HEK293 (cell line): ENCODE measurements around the gene DTNA.
A peak's percentile ranks its signal among the peaks of the same experiment; 100 is the strongest.

Experiments used
- CTCF ChIA-PET: fragments of 350-600 bp; formaldehyde crosslinking; extraction: SDS; loops from one replicate; lab custom pipeline; 2021; ENCODE audit warnings: antibody characterized with exemption; lab: Yijun Ruan, JAX
- POLR2A ChIA-PET: fragments of 300-600 bp; formaldehyde crosslinking; extraction: SDS; loops from one replicate; lab custom pipeline; 2020; ENCODE audit warnings: antibody characterized with exemption, inconsistent platforms; lab: Yijun Ruan, JAX
- H3K27ac ChIP-seq: fragments of 200-500 bp; sonication (Bioruptor generic); 2 replicates; pipeline ENCODE4 v1.5.1; 2014; ENCODE audit warnings: low read depth, low read length, control low read depth, inconsistent platforms; ENCODE audit errors: extremely low read depth
- H3K36me3 ChIP-seq, 2 experiments: fragments of 200-500 bp in 1 of 2; sonication (Bioruptor generic) in 1 of 2; 1 replicate in 1 of 2; 2 replicates in 1 of 2; pipeline ENCODE4 v1.5.1; 2014 to 2017; ENCODE audit warnings: inconsistent platforms in 2 of 2, low read length in 2 of 2; ENCODE audit not compliant: control insufficient read depth in 2 of 2, insufficient read depth in 1 of 2
- H3K4me1 ChIP-seq: fragments of 200-500 bp; sonication (Bioruptor generic); 2 replicates; pipeline ENCODE4 v1.5.1; 2014; ENCODE audit warnings: mild to moderate bottlenecking, low read length, inconsistent platforms; ENCODE audit not compliant: control insufficient read depth, insufficient read depth
- H3K4me3 ChIP-seq: 2 replicates; pipeline ENCODE4 v1.5.1; 2011; ENCODE audit warnings: low read depth, mild to moderate bottlenecking, control low read depth, low read length, moderate library complexity
- H3K9me3 ChIP-seq: fragments of 200-500 bp; sonication (Bioruptor generic); 2 replicates; pipeline ENCODE4 v1.5.1; 2014; ENCODE audit warnings: low read depth, low read length, inconsistent platforms; ENCODE audit not compliant: control insufficient read depth, insufficient read depth
- BCL6B ChIP-seq: fragments of 450-650 bp; formaldehyde crosslinking; IDR thresholded peaks from 2 replicates; pipeline ENCODE4 v1.5.1; 2017; ENCODE audit warnings: missing biosample characterization, missing genetic modification characterization
- PRDM1 ChIP-seq: fragments of 450-650 bp; formaldehyde crosslinking; IDR thresholded peaks from 2 replicates; pipeline ENCODE4; 2016; ENCODE audit warnings: missing biosample characterization, missing genetic modification characterization
- REST ChIP-seq: fragments of 450-650 bp; formaldehyde crosslinking; IDR thresholded peaks from 2 replicates; pipeline ENCODE4 v1.5.1; 2016; ENCODE audit warnings: missing biosample characterization, missing genetic modification characterization
- YY1 ChIP-seq: fragments of 450-650 bp; formaldehyde crosslinking; IDR thresholded peaks from 2 replicates; pipeline ENCODE4 v1.5.1; 2018; ENCODE audit warnings: missing biosample characterization, missing genetic modification characterization
- ZFP37 ChIP-seq: fragments of 450-650 bp; formaldehyde crosslinking; IDR thresholded peaks from 2 replicates; pipeline ENCODE4 v1.5.1; 2016; ENCODE audit warnings: missing biosample characterization, missing genetic modification characterization
- ZNF140 ChIP-seq: fragments of 450-650 bp; formaldehyde crosslinking; IDR thresholded peaks from 2 replicates; pipeline ENCODE4 v1.5.1; 2016; ENCODE audit warnings: missing biosample characterization, missing genetic modification characterization
- ZNF221 ChIP-seq: fragments of 450-650 bp; formaldehyde crosslinking; IDR thresholded peaks from 2 replicates; pipeline ENCODE4 v1.5.1; 2017; ENCODE audit warnings: missing biosample characterization, missing genetic modification characterization, borderline replicate concordance
- ZNF280D ChIP-seq: fragments of 450-650 bp; formaldehyde crosslinking; IDR thresholded peaks from 2 replicates; pipeline ENCODE4 v1.5.1; 2016; ENCODE audit warnings: missing biosample characterization, missing genetic modification characterization
- ZNF335 ChIP-seq: fragments of 450-650 bp; formaldehyde crosslinking; conservative IDR thresholded peaks from 2 replicates; pipeline ENCODE4 v1.5.1; 2016; ENCODE audit warnings: missing biosample characterization, missing genetic modification characterization
- ZNF394 ChIP-seq: fragments of 450-650 bp; formaldehyde crosslinking; IDR thresholded peaks from 2 replicates; pipeline ENCODE4 v1.5.1; 2016; ENCODE audit warnings: missing biosample characterization, missing genetic modification characterization, mild to moderate bottlenecking, moderate library complexity, borderline replicate concordance
- ZNF626 ChIP-seq: fragments of 450-650 bp; sonication (Bioruptor Pico); formaldehyde crosslinking; IDR thresholded peaks from 2 replicates; pipeline ENCODE4 v1.5.1; 2018; ENCODE audit warnings: missing biosample characterization, missing genetic modification characterization, inconsistent platforms
- ZNF664 ChIP-seq: fragments of 450-650 bp; formaldehyde crosslinking; IDR thresholded peaks from 2 replicates; pipeline ENCODE4 v1.5.1; 2016; ENCODE audit warnings: missing biosample characterization, missing genetic modification characterization
- ZNF670 ChIP-seq: fragments of 450-650 bp; formaldehyde crosslinking; IDR thresholded peaks from 2 replicates; pipeline ENCODE4 v1.5.1; 2016; ENCODE audit warnings: missing biosample characterization, missing genetic modification characterization, low read depth
- ZNF777 ChIP-seq: fragments of 450-650 bp; formaldehyde crosslinking; IDR thresholded peaks from 2 replicates; pipeline ENCODE4 v1.5.1; 2017; ENCODE audit warnings: missing biosample characterization, missing genetic modification characterization, borderline replicate concordance
- ZNF792 ChIP-seq: fragments of 450-650 bp; formaldehyde crosslinking; IDR thresholded peaks from 2 replicates; pipeline ENCODE4 v1.5.1; 2016; ENCODE audit warnings: missing biosample characterization, missing genetic modification characterization

DTNA gene

GRCh38 chr18:34806527-34806926 is 96.4 kb downstream of the DTNA start:
- Histone ChIP-seq H3K4me1 (no peaks in the 10 kb centered on the region), H3K4me3 (no peak overlapping the region), H3K36me3 (no peaks in the 10 kb centered on the region), H3K9me3 (no peaks in the 10 kb centered on the region), H3K27ac (no peak overlapping the region)
- CTCF ChIA-PET, result interaction anchor here (0.6 to 3.3 kb wide), 2 partner anchors 145 to 456 kb away, joined by 4 to 16 read pairs; no protein-coding TSS in a partner anchor
- POLR2A ChIA-PET, result no interaction called here
- TF ChIP-seq ZNF280D (tag by site-specific recombination), result no peak

- ChIA-PET POLR2A (interaction anchor here (0.7 kb wide), 1 partner anchor 586 kb away, joined by 5 read pairs; no protein-coding TSS in a partner anchor), CTCF (interaction anchor here (0.6 to 1.3 kb wide), 5 partner anchors 18 to 613 kb away, joined by 3 to 8 read pairs (median 5); no protein-coding TSS in a partner anchor)
- no peaks in the 10 kb centered on the region for H3K4me1 ChIP-seq
- H3K36me3 ChIP-seq, result peaks cover 0 to 4% of the 10 kb centered on the region in 2 experiments; a peak in 1 of 3 replicates
- no peaks in the 10 kb centered on the region for H3K9me3 ChIP-seq
- TF ChIP-seq PRDM1 (tag by site-specific recombination) (peak; percentile 44; the same call in 1 of the 2 replicates), ZNF777 (tag by site-specific recombination) (no peak), ZNF394 (tag by site-specific recombination) (no peak)
- H3K4me3 ChIP-seq, result no peak overlapping the region
- H3K27ac ChIP-seq, result no peak overlapping the region
These were observed 97.2 kb downstream of the DTNA start for GRCh38 chr18:34807106-34807796.

GRCh38 chr18:34808389-34808788 is 98.3 kb downstream of the DTNA start:
- CTCF ChIA-PET, result interaction anchor here (0.5 to 1.3 kb wide), 3 partner anchors 147 to 486 kb away, joined by 4 to 8 read pairs (median 7); no protein-coding TSS in a partner anchor
- no peaks in the 10 kb centered on the region for H3K4me1 ChIP-seq
- no peak overlapping the region for H3K27ac ChIP-seq
- no peak overlapping the region for H3K4me3 ChIP-seq
- peaks cover 0 to 12% of the 10 kb centered on the region in 2 experiments; a peak in 2 of 3 replicates for H3K36me3 ChIP-seq
- POLR2A ChIA-PET, result interaction anchor here (0.7 kb wide), 1 partner anchor 114 kb away, joined by 4 read pairs; no protein-coding TSS in a partner anchor
- H3K9me3 ChIP-seq, result no peaks in the 10 kb centered on the region
- no peak for TF ChIP-seq ZFP37 (tag by site-specific recombination)
- no peak for TF ChIP-seq ZNF140
- TF ChIP-seq ZNF664, result no peak
- TF ChIP-seq REST (tag by site-specific recombination), result no peak
- TF ChIP-seq YY1 (tag by site-specific recombination), result no peak
- TF ChIP-seq PRDM1 (tag by site-specific recombination), result no peak
- TF ChIP-seq ZNF792, result no peak
- TF ChIP-seq ZNF335, result no peak
- TF ChIP-seq ZNF670 (tag by site-specific recombination), result no peak
- no peak for TF ChIP-seq BCL6B (tag by site-specific recombination)
- TF ChIP-seq ZNF626 (tag by site-specific recombination), result no peak
- TF ChIP-seq ZNF221 (tag by site-specific recombination), result no peak
- TF ChIP-seq, all 188 proteins: peak for 0
